ENCODE measurements around the gene TMEM8B.

DNA sequence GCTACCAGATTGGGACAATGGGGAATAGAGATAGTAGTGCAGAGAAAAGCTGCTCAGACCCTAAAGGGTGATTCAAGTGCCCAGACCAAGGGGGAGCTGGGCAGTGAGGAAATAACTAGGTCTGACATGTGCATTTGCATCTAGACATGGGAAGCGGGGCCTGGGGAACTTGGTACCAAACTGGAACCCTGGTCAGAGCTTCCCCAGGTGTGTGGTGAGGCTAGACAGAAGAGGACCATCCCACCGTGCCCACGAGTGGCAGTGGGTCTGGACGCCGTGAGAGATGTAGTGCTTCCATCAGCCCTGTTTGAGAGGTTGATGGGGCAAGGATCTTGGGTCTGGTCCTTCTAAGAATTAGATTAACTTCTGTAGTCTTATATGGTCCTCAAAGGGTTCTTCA, 7.6 kb downstream of the TMEM8B start:
- TF ChIP-seq EZH2phosphoT487 (IDR thresholded peaks at IDR 0.05; ENCODE audit: borderline replicate concordance, low read depth) (no peak), CTCF (IDR thresholded peaks at IDR 0.05) (no peak), TEAD4 (IDR thresholded peaks at IDR 0.05; ENCODE audit: borderline replicate concordance, insufficient read depth) (no peak), MAX (IDR thresholded peaks at IDR 0.05; ENCODE audit: low read depth) (no peak)

Measured in SK-N-SH (cell line).